HG02938 (cell line): Measurements from ENCODE around the gene FXR2.

Experiments used
- ATAC-seq: cut with Tn5 transposase; IDR thresholded peaks from one replicate; pipeline ENCODE4 v1.9.1; 2021; ENCODE audit warnings: mild to moderate bottlenecking, moderate library complexity; ENCODE audit not compliant: unreplicated experiment

The FXR2 gene

DNA sequence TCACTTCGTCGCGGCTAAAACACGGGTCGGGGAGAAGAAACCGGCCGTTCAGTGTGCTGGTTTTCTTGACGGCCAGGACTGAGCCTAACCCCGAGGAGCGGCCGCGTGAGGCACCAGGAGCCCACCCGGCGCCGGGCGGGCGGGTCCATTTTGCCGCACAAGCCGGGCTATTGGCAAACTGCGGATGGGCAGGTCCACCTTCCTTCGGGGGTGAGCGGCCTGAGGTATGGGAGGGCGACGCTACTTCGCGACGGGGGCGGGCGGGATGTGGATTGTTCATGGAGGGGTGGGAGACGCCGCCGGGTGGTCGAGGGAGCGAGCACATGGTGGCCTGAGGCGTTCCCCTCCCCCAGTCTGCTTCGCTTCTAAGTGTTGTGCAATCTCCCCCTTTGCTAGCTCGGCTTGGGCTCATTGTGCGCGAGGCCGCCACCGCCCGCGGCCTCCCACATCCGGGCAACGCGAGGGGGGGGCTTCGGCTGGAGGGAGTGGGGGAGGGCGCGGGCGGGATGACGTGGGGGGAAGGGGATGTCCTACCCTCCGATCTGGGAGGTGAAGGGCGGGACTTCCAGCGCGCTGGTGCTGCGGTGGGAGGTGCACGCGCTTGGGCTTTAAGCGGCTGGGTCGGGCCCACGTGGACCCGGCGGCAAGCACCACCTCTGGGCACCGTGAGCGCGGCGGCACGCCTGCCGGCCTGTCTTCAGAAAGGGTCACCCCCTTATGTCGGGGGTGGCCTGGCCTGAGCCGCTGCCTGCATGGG is 41.2 kb downstream of the FXR2 start:
- no peak for ATAC-seq

DNA sequence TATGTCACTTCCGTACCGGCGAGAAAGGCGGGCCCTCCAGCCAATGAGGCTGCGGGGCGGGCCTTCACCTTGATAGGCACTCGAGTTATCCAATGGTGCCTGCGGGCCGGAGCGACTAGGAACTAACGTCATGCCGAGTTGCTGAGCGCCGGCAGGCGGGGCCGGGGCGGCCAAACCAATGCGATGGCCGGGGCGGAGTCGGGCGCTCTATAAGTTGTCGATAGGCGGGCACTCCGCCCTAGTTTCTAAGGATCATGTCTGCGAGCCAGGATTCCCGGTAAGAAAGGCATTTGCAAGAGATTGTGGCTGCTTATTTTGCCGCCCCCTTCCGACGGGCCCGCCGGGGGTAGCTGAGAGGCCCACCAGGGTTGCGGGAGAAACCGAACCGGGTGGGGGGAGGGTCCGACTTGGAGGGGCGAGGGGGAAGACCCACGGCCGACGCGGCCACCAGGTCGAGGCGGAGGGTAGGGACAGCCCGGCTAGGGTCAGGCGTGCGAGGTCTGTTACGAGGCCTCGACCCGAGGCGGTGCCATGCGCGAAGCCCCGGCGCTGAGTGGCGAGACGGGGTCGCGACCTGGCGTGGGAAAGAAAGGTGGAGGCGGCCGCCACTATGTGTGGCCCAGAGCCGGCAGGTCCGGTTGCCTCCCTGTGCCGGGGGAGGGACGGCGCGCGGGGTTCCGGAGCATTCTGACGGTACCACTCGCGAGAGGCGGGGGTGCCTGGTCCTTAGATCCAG is 41.9 kb downstream of the FXR2 start:
- ATAC-seq = peak; percentile 87

DNA sequence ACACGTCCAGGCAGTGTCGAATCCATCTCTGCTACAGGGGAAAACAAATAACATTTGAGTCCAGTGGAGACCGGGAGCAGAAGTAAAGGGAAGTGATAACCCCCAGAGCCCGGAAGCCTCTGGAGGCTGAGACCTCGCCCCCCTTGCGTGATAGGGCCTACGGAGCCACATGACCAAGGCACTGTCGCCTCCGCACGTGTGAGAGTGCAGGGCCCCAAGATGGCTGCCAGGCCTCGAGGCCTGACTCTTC is 42.4 kb downstream of the FXR2 start:
- no peak for ATAC-seq

DNA sequence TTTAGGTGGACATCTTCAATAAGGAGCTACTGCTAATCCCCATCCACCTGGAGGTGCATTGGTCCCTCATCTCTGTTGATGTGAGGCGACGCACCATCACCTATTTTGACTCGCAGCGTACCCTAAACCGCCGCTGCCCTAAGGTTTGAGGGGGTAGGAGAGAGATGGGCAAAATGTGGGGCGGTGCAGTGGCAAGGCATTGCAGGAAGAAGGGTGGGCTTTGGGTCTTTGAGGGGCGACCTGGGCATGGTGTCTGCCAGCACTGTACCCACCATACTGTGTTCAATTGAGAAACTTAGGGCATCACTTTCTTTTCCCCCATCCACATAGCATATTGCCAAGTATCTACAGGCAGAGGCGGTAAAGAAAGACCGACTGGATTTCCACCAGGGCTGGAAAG is 44.3 kb downstream of the FXR2 start:
- no peak for ATAC-seq

DNA sequence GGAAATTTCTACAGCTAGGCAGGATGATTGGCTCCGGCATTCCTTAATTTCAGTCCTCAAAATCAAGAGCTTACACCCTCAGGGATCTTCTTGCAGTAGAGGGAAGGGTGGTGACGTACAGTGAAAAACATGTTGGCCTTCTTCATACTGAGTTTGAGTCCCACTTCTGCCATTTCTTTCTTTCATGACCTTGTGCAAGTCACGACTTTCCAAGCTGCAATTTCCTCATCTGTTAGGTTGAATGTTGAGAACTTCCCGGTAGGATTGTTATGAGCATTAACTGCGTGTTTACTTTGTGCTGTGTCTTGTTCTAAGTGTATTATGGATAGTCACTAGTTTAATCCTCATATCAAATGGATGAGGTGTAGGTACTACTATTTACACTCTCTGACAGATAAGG is 45.1 kb downstream of the FXR2 start:
- no peak for ATAC-seq

DNA sequence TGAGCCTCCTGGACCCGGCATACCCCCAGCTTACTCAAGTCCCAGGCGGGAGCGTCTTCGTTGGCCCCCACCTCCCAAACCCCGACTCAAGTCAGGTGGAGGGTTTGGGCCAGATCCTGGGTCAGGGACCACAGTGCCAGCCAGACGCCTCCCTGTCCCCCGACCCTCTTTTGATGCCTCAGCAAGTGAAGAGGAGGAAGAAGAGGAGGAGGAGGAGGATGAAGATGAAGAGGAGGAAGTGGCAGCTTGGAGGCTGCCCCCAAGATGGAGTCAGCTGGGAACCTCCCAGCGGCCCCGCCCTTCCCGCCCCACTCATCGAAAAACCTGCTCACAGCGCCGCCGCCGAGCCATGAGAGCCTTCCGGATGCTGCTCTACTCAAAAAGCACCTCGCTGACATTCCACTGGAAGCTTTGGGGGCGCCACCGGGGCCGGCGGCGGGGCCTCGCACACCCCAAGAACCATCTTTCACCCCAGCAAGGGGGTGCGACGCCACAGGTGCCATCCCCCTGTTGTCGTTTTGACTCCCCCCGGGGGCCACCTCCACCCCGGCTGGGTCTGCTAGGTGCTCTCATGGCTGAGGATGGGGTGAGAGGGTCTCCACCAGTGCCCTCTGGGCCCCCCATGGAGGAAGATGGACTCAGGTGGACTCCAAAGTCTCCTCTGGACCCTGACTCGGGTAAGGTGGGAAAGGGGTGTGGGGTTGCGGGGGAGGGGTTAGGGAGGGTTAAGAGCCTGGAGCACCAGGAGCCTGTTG is 51.4 kb downstream of the FXR2 start:
- ATAC-seq = no peak

DNA sequence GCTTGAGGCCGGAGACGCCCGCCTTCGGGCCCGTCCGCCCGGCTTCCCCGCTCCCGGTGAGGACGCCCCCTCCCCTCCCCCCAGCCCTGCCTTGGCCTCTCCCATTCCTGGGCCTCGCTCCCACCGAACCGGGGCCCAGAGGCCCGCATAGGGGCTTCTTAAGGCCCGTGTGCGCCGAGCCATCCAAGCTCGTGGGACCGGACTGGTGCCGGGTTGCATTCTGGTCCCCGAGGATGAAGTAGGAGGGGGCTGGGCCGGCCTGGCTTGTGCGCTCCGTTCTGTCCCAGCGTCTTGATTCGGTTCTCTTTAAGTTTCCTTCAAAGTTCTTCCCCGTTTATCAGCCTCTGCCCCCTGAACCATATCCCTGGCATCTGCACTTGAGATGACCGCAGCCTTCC is 52.5 kb downstream of the FXR2 start:
- ATAC-seq = no peak

DNA sequence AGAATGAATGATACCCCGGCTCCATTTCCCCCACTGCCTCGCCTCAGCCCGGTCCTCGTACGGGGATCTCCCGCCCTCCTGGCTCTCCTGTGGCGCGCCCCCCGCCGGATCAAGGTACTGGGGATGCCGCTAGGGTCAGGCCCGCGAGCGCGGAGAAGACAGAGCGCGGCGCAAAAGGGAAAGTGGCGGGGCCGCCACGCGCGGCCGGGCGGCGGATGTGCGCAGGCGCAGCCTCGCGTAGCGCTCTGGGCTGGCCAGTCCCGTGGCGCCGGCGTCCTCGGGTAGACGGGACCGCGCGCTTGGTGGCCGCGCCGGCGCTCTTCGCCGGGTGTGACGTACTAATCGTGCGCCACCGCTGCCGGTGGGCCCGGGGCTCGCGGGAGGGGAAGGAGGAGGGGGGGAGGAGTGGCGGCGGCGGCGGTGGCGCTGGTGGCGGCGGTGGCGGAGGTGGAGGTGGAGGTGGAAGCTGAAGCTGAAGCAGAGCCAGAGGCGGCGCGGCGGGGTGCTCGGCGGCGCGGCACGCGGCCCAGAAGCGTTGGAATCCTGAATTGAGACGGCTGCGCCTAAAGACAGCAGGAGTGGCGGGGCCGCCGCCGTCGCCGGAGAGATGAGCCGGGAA is 53.0 kb downstream of the FXR2 start, which contains the start of gene SENP3:
Gene SENP3 (plus strand): TSS at position 331 of the 619 bp plus-strand sequence. CDS start 1,158 bp downstream, outside the sequence.
- peak; percentile 42 for ATAC-seq

DNA sequence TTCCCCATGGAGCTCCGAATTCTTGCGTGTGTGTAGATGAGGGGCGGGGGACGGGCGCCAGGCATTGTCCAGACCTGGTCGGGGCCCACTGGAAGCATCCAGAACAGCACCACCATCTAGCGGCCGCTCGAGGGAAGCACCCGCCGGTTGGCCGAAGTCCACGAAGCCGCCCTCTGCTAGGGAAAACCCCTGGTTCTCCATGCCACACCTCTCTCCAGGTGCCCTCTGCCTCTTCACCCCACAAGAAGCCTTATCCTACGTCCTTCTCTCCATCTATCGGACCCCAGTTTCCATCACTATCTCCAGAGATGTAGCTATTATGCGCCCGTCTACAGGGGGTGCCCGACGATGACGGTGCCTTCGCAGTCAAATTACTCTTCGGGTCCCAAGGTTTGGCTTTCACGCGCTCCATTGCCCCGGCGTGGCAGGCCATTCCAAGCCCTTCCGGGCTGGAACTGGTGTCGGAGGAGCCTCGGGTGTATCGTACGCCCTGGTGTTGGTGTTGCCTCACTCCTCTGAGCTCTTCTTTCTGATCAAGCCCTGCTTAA is 53.6 kb downstream of the FXR2 start:
- peak; percentile 44 for ATAC-seq

DNA sequence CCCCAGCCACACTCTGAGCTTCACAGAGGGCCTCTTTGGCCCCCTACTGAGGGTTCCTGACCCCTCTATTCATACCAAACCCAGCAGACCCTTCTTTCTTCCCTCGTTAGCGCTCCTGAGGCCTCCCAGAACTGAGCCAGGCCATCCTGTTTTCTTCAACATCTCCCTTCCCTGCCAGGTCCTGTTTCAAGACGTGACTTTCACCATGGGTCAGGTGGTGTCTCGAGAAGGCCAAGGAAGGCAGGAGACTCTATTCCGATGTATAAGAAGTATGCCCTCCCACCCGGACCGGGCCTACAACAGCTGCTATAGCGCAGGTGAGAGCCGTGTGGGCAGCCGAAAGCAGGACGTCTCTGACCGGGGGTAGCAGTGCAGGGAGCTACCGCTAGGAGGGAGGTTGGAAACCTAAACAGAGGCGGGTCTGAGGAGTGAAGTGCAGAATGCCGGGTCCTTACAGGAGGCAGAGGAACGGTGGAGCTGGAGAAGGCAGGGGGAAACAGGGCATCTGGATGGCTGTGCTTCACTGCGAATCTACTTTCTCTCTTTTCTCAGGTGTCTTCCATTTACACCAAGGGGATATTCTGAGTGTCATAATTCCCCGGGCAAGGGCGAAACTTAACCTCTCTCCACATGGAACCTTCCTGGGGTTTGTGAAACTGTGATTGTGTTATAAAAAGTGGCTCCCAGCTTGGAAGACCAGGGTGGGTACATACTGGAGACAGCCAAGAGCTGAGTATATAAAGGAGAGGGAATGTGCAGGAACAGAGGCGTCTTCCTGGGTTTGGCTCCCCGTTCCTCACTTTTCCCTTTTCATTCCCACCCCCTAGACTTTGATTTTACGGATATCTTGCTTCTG is 54.3 kb downstream of the FXR2 start:
- ATAC-seq = no peak

DNA sequence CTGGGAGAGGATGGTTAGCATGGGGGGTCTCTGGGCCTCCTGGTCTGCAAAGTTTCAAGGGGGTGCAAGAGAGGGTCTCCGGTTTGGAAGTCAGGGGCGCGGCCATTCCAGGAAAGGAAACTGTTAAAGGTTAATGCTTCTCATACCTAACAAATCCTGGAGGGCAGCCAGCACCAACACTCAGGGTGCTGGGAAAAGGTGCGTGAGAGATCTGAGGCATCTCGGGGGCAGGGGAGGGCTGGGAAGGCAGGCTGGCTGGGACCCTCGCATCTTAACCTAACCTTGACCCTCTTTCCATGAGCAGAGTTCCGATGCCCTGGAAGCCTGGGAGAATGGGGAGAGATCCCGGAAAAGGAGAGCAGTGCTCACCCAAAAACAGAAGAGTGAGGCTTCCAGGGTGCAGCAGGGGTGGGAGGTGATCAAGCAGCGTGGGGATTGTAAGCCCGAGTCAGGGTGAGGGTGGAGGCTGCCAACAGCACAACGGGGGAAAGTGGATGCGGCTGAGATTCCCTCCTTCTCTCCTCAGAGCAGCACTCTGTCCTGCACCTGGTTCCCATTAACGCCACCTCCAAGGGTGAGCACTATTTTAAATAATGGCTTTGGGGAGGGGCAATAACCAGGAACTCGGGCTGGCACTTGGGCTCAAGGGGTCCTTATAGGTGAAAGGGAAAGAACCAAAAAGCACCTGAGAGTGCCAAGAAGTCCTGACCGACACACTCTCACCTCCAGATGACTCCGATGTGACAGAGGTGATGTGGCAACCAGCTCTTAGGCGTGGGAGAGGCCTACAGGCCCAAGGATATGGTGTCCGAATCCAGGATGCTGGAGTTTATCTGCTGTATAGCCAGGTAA is 55.2 kb downstream of the FXR2 start:
- ATAC-seq = no peak

DNA sequence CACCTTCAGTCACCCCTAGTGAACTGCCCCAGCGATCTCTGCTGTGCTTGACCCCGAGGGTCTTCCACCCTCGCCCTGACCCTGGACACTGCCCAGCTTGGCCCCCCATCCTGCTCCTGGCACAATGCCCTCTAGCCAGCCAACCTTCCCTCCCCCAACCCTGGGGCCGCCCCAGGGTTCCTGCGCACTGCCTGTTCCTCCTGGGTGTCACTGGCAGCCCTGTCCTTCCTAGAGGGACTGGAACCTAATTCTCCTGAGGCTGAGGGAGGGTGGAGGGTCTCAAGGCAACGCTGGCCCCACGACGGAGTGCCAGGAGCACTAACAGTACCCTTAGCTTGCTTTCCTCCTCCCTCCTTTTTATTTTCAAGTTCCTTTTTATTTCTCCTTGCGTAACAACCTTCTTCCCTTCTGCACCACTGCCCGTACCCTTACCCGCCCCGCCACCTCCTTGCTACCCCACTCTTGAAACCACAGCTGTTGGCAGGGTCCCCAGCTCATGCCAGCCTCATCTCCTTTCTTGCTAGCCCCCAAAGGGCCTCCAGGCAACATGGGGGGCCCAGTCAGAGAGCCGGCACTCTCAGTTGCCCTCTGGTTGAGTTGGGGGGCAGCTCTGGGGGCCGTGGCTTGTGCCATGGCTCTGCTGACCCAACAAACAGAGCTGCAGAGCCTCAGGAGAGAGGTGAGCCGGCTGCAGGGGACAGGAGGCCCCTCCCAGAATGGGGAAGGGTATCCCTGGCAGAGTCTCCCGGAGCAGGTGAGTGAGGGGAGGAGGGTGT is 56.0 kb downstream of the FXR2 start, which contains the start of gene TNFSF13:
Gene TNFSF13 (plus strand): TSS at position 207 of the 776 bp plus-strand sequence. CDS start 290 bp downstream, at position 497.
- ATAC-seq = no peak

DNA sequence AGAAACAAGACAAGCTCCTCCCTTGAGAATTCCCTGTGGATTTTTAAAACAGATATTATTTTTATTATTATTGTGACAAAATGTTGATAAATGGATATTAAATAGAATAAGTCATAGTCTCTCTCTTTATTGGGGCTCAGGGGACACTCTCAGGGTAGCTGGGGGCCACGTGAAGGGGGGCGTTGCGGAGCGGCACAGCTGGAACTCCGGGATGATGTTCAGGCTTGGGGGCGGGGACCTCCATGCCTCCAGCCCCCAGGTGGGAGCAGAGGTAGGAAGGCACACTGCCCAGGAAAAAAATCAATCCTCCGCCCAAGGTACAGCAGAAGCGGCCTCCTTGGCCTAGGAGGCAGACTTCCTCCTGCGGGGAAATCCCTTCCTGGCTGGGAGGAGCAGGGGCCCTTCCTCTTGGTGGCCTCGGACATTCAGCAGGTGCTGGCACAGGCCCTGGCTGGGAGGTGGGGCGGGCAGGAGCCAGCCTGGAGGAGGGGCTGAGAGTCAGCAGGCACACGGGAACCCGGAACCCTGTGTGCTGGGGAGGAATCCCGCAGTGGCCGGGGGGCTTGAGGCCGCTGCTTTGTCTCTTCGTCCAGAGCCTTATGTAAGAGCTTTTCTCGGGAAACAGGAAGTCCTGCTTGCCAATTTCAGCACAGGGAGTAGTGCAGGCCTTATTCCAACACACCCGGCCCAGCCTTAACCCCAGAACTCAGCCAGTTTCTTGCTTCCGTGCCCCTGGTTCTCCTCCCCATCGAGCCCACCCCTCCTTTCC is 56.7 kb downstream of the FXR2 start:
- ATAC-seq = no peak

DNA sequence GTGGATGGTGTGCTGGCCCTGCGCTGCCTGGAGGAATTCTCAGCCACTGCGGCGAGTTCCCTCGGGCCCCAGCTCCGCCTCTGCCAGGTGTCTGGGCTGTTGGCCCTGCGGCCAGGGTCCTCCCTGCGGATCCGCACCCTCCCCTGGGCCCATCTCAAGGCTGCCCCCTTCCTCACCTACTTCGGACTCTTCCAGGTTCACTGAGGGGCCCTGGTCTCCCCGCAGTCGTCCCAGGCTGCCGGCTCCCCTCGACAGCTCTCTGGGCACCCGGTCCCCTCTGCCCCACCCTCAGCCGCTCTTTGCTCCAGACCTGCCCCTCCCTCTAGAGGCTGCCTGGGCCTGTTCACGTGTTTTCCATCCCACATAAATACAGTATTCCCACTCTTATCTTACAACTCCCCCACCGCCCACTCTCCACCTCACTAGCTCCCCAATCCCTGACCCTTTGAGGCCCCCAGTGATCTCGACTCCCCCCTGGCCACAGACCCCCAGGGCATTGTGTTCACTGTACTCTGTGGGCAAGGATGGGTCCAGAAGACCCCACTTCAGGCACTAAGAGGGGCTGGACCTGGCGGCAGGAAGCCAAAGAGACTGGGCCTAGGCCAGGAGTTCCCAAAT is 57.4 kb downstream of the FXR2 start:
- no peak for ATAC-seq

DNA sequence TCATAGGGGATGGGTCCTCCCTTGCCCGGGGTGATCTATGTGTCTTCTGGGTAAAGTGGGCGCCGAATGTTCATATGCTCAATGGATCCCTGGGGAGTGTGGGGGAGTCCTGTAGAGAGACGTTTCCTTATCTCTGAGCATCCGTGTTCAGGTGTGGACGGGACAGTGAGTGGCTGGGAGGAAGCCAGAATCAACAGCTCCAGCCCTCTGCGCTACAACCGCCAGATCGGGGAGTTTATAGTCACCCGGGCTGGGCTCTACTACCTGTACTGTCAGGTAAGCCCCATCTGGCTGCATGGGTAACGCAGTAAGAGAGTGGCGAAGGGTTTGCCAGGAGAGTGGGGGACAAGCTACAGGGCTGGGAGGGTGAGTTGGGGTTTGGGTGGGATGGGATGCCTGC is 58.1 kb downstream of the FXR2 start:
- no peak for ATAC-seq

DNA sequence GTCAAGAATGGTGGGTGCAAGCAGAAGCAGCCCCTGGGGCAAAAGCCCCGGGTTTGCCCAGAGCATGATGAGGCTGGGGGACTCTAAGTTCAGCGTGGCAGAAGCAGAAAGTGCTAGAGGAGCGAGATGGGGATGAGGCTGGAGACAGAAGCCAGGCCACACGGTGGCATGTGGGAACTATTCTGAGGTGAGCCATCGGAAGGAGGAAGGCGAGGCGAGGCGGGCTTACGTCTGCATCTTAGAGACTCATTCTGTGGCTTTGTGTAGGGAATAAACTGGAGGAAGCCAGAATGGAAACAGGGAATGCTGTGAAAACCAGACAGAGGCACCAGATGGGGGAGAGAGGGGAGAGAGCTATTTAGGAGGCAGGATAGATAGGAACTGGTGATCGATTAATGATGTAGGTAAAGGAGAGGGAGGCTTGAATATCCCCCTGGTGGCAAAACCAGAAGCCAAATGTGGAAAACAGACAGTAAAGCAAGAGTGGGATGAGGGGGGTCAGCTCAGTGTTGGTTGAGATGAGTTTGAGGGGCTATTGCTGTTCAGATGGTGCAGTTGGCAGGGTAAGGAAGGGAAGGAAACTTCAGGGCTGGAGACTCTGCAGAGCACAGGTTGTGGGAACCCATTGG is 59.3 kb downstream of the FXR2 start:
- no peak for ATAC-seq

DNA sequence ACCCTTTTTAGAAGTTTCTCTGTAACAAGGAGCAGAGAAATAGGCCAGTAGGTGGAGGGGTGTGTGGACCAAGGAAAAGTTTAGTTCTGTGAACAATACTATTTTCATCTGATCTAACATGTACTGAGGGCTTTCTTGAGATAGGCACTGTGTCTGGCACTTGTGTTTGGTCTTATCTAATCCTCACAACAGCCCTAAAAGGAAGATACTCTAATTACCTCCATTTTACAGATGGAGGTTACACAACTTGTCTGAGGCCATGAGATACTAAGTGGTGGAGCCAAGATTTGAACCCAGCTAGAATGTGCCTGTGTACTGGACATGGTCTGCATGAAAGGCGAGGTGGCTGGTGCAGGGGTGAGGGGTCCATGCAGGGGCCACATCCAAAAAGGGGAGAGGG is 61.3 kb downstream of the FXR2 start:
- ATAC-seq = no peak
